GM21786 (cell line): ENCODE measurements around the gene ALX3.
"Not testable (repeated sequence)": the region's sequence is repeated elsewhere in the genome, so short reads cannot be mapped to it uniquely, and the experiment has no call there.

Experiments used
- ATAC-seq: cut with Tn5 transposase; IDR thresholded peaks from one replicate; pipeline ENCODE4 v1.9.1; 2021; ENCODE audit not compliant: unreplicated experiment

ALX3 gene

DNA sequence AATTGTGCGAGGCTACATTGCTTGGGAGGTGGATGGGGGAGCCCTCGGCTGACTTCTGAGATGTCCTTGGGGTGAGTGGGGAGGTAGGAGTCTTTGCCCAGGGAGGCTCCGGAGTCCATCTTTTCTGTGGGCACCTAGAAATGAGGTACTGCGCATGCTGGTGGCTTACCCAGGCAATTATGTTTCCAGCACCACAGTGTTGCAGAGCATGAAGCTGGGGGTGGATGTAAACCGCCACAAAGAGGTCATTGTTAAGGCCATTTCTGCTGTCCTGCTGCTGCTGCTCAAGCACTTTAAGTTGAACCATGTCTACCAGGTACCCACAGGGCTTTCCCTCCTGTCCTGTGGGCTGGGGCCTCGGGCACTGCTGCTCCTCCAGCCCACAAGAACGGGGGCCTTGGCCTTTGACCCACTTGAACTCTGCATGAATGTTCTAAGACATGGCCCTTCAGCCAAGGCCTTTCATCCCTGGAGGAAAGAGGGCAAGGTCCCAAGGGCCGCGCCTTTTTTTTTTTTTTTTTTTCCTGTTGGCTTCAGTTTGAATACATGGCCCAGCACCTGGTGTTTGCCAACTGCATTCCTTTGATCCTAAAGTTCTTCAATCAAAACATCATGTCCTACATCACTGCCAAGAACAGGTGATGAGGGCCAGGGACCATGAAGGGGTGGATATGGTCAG is 21.4 kb downstream of the ALX3 start:
- no peak for ATAC-seq

- no peak for ATAC-seq
Observed at GRCh38 chr1:110048240-110048639, 22.2 kb downstream of the ALX3 start.

DNA sequence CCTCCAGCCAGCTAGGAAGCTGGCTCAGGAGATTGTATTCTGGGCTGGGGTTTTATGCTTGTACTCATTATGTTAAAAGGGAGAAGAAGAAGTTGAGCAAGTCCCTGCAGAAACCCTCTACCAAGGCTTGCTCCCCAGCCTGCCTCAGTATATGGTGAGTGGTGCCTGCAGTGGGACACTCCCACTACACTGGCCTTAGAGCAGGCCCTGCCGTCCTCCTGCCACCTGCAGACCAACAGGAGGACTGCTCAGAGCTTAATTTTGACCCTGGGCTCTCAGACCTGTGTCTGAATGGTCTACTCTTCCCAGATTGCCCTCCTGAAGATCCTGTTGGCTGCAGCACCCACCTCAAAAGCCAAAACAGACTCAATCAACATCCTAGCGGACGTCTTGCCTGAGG is 23.0 kb downstream of the ALX3 start:
- no peak for ATAC-seq

DNA sequence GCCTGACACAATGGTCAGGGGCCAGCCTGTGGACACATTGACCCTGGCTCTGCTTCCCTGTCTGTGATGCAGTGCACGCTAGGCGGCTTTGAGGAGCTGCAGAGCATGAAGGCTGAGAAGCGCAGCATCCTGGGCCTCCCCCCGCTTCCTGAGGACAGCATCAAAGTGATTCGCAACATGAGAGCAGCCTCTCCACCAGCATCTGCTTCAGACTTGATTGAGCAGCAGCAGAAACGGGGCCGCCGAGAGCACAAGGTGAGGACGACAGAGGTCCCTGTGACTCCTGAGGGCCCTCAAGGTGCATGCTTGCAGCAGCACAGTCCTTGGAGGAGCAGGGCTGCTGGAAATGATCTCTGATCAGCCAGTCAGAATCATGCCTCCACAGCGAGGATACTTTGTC is 27.5 kb downstream of the ALX3 start:
- no peak for ATAC-seq

- ATAC-seq, result no peak
Observed at GRCh38 chr1:110040548-110040947, 29.9 kb downstream of the ALX3 start.

- no peak for ATAC-seq
Observed at GRCh38 chr1:110039641-110040040, 30.8 kb downstream of the ALX3 start.

DNA sequence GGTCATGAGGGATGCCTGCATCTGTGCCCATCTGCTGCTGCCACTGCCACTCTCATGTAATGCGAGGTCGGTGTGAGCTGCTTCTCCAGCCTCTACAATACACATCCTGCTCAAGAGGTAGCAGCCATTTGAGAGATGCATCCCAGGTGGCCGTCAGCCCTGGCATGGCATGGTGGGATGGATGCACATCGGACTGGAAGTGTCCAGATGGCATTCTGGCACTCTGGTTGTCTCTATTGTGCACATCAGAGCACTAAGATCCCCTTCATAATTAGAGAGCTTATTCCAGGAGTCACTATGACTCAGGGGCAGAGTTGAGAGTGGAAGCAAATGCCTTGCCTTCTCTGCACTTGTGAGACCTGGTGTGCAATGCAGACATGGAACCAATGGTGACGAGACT is 32.2 kb downstream of the ALX3 start:
- ATAC-seq, result no peak

DNA sequence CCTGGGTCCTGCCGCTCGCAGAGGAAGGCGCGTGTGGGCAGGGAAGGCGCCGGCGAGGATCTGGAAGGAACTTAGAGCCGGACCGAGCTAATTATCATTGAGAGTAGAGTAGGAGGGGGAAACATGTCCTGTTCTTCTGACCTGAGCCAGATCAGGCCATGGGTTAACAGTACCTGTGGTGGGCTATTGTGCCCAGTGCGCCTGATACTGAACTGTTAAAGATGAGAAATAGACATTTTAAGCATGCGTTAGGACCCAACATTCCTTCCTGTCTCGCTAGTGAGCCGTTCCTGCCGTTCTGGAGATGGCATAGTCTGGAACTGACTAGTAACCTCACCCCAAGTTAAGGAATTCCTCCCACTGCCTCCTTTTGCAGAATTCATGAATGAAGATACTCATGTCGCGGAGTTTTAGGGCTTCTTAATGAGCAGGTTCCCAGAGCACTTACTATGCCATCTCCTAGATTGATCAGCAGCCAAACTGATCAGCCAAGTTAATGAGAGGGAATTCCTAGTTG is 35.2 kb downstream of the ALX3 start:
- no peak for ATAC-seq

DNA sequence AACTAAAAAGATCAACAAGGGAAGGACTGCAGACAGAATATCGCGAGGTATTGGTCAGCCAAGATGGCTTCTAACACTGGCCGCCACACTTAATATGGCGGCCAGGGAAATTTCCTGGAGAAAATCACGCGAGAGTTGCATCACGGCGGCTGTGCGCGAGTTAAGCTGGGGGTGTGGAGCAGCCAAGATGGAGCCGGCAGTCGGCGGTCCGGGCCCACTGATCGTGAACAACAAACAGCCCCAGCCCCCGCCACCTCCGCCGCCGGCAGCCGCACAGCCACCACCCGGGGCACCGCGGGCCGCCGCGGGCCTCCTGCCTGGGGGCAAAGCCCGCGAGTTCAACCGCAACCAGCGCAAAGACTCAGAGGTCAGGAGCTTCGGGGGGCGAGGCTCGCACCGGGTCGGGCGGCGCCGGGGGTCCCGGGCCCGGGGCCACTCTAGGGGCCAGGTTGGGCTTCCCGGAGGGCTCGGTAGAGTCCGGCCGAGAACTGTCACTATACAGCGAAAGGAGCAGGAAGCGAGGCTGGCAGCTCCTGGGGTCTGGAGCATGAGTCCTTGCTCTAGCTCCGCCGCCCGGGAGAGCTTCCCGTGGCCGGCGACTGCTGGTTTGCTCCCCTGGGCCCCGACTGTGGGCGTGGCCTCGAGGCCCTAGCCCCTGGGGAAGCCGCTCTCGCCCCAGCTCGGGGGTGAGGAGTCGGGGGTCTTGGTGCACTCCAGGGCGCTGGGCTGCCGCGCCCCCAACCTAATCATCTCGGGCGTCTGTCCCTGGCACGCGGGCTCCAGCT is 35.8 kb downstream of the ALX3 start, which contains the start of gene STRIP1:
Gene STRIP1, plus strand, starts transcription at position 174 of the 785 bp plus-strand sequence. Its CDS starts 14 bp downstream, at position 188.
- ATAC-seq, result peak; percentile 86

- no peak for ATAC-seq
Observed at GRCh38 chr1:110034040-110034450, 36.4 kb downstream of the ALX3 start.

- no peak for ATAC-seq
Observed at GRCh38 chr1:110033421-110033820, 37.1 kb downstream of the ALX3 start.

GRCh38 chr1:110032327-110032726 is 38.1 kb downstream of the ALX3 start:
- ATAC-seq, result no peak

GRCh38 chr1:110030687-110031086 is 39.8 kb downstream of the ALX3 start:
- ATAC-seq, result not testable (repeated sequence)

GRCh38 chr1:110024613-110025012 is 45.9 kb downstream of the ALX3 start:
- ATAC-seq, result no peak

GRCh38 chr1:110021285-110021684 is 49.2 kb downstream of the ALX3 start:
- no peak for ATAC-seq

GRCh38 chr1:110019770-110020169 is 50.7 kb downstream of the ALX3 start:
- no peak for ATAC-seq

DNA sequence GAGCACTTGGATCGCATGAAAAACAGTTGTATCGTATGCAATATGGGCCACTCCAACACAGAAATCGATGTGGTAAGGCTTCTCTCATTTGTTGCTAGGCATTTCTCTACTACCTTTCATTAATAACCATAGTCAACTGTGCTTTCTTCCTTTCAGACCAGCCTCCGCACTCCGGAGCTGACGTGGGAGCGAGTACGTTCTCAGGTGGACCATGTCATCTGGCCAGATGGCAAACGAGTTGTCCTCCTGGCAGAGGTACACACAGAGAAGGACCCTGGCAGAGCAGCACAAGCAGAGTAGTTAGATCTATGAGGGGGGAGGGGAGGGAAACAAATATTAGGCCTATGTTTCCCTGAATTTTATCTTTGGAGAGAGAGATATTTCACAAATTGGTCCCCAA is 52.1 kb downstream of the ALX3 start:
- ATAC-seq, result no peak

DNA sequence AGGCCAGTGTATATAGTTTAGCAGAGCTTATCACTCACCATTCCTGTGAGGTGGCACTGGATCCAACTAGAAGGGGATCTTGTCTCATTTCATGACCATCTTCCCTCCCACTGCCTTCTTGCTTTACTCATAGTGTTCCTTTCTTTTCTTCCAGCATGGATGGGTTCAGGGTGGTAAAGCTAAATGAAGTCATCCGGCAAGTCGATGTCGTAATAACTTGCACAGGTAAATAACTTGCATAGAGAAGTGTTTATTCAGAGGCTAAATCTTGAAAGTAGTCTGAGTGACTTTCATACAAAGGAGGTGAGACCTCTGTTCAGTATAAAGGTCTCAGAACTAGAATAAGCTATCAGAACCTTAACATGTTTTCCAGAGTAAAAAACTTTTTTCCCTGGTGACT is 52.7 kb downstream of the ALX3 start:
- no peak for ATAC-seq

DNA sequence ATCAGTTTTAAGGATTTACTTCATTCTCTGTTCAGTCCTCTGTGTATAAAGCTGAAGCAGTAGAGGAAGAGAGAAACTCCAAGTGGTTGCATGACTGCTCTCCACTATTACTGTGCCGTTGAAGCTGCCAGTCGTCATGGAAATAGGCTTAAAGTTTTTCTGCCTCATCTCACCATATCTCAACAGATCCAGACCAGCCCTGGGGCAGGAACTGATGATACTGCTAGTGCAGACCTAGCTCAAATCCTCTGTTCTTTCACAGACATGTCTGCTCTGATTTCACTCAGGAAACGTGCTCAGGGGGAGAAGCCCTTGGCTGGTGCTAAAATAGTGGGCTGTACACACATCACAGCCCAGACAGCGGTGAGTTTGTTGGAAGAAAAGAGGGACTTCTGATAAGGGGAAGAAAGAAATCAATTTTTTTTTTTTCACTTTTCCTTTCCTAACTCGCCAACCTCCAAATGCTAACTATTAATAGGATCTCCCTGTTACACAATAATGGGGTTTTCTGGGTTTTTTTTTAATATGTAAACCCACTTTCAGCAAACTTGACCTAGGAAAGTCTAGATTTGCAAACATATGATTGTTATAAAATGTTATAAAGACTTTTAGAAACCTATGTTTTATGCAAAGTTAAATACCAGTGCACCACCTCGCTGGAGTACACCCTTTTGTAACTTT is 58.2 kb downstream of the ALX3 start:
- ATAC-seq, result peak; percentile 61

GRCh38 chr1:110011527-110012041 is 58.9 kb downstream of the ALX3 start:
- ATAC-seq, result peak; percentile 97
